A204.1 (cell line): ENCODE measurements around the gene LPIN3.

ENCODE experiments used
- FAIRE-seq: peaks from 2 replicates; lab custom pipeline; 2012; peaks lifted over from hg19 to GRCh38; lab: Jason Lieb, UNC

LPIN3 gene

GRCh38 chr20:41393705-41394066 is 53.1 kb downstream of the LPIN3 start:
- no peak for FAIRE-seq

- FAIRE-seq: no peak
These were observed 53.5 kb downstream of the LPIN3 start for GRCh38 chr20:41394081-41394480.

- no peak for FAIRE-seq
These were observed 54.5 kb downstream of the LPIN3 start for GRCh38 chr20:41394931-41395666.

GRCh38 chr20:41395667-41396664 is 55.3 kb downstream of the LPIN3 start:
- FAIRE-seq: no peak

- no peak for FAIRE-seq
These were observed 57.8 kb downstream of the LPIN3 start for GRCh38 chr20:41398408-41398807.

GRCh38 chr20:41403604-41404003 is 63.0 kb downstream of the LPIN3 start:
- FAIRE-seq: no peak

- no peak for FAIRE-seq
These were observed 64.8 kb downstream of the LPIN3 start for GRCh38 chr20:41405436-41405835.

- no peak for FAIRE-seq
These were observed 65.7 kb downstream of the LPIN3 start for GRCh38 chr20:41406353-41406752.

- FAIRE-seq: no peak
These were observed 66.3 kb downstream of the LPIN3 start for GRCh38 chr20:41406896-41407444.

- FAIRE-seq: no peak
These were observed 67.0 kb downstream of the LPIN3 start for GRCh38 chr20:41407607-41408006.

- no peak for FAIRE-seq
These were observed 67.7 kb downstream of the LPIN3 start for GRCh38 chr20:41408156-41408794.

- FAIRE-seq: no peak
These were observed 68.4 kb downstream of the LPIN3 start for GRCh38 chr20:41408986-41409385.
